AG09319 (cell line): Measurements from ENCODE around the gene LPCAT3.

ENCODE experiments used
- DNase-seq: peaks from one replicate; pipeline ENCODE4 v3.0.0-alpha.2; 2010; ENCODE audit warnings: low read depth; ENCODE audit errors: extremely low read depth
- TF ChIP-seq, protein P1 (sequence below): IDR thresholded peaks from 2 replicates; pipeline ENCODE4 v1.5.1; 2011; ENCODE audit warnings: low read depth, mild to moderate bottlenecking, inconsistent platforms, low read length, moderate library complexity

LPCAT3 gene

DNA sequence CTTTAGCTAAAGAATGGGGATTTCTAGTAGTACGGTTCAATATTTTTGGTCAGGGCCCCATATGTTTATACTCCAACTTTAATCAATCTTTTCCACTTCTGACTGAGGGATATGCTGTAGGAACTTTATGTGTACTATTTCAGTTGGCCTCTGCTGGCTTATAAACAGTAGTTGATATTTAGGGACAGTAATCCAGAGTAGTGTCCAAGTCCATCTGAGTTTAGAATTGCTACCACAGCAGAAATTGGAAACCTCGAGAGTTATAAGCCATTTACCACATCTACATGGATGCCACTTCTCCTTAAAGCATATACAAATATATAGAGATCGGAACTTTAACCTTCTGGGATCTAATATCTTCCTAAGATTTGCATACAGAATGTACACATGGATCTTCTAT lies 11.6 kb downstream of the LPCAT3 start:
- TF ChIP-seq, protein P1, sequence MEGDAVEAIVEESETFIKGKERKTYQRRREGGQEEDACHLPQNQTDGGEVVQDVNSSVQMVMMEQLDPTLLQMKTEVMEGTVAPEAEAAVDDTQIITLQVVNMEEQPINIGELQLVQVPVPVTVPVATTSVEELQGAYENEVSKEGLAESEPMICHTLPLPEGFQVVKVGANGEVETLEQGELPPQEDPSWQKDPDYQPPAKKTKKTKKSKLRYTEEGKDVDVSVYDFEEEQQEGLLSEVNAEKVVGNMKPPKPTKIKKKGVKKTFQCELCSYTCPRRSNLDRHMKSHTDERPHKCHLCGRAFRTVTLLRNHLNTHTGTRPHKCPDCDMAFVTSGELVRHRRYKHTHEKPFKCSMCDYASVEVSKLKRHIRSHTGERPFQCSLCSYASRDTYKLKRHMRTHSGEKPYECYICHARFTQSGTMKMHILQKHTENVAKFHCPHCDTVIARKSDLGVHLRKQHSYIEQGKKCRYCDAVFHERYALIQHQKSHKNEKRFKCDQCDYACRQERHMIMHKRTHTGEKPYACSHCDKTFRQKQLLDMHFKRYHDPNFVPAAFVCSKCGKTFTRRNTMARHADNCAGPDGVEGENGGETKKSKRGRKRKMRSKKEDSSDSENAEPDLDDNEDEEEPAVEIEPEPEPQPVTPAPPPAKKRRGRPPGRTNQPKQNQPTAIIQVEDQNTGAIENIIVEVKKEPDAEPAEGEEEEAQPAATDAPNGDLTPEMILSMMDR, result no peak
- no peak for DNase-seq

DNA sequence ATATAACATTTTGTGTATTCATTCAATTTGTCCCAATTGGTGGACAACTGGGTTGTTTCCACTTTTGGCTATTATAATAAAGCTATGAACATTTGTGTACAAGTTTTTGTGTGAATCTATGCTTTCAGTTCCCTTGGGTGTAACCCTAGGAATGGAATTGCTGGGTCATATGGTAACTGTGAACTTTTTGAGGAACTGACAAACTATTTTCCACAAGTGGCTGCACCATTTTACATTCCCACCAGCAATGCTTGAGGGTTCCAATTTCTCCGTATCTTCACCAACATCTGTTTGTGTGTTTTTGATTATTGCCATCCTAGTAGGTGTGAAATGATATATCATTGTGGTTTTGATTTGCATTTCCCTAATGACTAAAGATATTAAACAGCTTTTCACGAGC lies 13.0 kb downstream of the LPCAT3 start:
- DNase-seq, result no peak
- TF ChIP-seq, protein P1, result no peak

DNA sequence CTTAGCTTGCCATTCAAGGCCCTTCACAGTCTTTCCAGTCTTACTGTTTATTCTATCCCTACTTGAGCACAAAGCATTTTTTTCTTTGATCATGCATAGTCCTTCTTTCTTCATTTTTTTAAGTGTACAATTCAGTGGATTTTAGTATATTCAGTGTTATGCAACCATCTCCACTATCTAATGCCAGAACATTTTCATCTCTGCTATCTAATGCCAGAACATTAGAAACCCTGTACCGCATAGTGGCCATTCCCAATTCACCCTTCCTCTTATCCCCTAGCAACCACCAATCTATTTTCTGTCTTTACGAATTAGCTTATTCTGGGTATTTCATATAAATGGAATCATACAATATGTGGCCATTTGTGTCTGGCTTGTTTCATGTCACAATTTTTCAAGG lies 13.4 kb downstream of the LPCAT3 start:
- no peak for DNase-seq
- TF ChIP-seq, protein P1, result no peak

DNA sequence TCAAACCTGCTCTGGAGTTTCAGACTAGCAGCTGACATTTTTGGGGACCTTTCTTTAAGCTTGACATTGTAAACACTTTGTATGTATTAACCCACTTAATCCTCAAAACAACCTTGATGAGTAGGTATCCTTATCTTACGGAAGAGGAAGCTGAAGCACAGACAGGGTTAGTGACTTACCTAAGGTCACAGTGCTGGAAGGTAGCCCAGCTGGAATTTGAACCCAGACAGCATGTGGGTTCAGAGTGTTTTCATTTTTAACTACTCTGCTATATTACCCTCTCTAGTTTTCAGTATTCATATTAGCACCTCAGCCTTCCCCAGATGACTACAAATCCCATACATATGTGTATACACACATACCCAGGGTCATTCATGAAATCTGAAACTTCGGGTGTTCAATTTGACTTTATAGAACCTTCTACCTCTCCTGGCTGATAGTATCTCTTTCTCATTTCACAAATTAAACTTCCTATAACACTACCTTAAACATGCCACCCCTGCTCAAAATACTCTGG lies 13.9 kb downstream of the LPCAT3 start:
- no peak for DNase-seq

DNA sequence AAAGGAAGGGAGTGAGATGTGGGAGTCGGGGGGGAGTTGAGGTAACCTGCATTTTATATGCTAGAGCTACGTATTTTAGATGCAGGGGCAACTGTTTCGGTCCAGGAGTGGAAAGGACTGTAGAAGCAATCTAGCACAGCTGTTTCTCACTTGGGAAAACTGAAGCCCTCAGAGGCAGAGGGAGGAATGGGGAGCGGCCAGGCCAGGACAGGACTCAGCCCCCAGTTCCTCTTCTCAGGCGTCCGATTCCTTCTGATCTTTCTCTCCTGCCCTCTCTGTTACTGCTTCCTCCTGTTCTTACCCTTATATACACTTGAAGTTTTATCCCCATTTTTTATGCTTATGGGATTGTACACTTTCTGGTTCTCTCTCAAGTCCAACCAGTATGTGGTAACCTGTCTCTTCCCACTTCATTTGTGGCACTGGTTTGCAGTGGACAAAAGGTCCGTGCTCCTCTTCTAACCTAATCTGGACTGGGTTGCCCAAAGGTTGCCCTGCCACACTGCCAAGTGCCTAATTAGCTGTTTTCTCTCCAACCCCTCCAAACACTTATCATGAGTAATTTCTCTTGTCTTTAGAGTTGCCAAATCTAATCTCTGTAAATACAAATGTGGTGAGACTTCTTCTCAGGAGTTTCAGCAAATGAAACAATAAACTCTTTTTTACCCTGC lies 16.2 kb downstream of the LPCAT3 start:
- TF ChIP-seq, protein P1, result no peak
- DNase-seq, result no peak

More for the DNA sequence above, 13.9 kb downstream of the LPCAT3 start:
- TF ChIP-seq, protein P1, result no peak

DNA sequence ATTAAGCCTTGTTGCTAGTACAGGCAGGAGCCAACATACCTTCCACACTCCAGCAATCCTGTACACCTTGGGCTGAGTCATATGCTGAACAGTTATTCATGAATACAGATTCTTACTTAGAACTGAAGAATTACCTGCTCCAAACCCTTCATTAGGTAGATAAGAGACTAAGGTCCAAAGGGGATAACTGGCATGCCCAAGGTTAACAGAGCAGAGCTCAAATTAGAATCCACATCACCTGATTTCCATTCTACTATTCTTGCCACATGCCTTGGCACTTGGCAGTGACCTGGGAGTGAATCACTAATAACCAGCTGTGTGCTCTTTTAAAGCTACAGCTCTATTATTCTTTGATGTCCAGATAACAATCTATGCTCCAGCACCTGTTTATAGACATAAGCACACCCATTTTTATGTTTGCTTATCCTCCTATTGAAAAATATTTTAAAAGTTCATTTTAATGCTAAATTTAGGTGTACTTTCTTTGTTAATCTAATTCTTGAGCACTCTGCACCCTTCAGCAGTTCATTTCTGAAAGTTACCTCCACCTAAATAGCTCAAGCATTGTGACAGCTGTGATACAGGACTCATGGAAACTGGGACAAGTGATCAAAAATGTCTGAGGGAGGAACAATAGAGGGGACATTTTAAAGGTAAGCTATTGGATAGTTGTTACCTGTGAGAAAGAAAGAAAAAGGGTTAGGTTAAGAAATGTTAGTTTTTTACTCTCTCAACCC lies 19.4 kb downstream of the LPCAT3 start:
- TF ChIP-seq, protein P1, result no peak
- DNase-seq, result no peak

DNA sequence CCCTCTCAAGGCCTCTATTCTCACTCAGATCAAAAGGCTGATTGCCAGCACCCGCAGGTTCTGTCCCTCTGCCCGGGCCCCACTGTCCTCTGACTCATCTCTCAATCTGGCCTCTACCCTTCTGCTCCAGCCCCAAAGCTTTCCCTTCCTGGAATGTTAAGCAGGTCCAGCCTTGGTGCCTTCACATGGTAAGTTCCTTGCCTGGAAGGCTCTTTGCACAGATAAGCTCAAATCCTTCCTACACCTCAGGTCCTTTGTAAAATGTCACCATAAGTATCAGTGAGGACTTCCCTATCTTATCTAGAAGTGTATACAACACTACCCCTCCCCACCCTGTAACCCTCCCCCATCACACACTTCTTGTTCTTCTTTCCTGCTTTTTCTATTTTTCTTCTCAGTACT lies 22.2 kb downstream of the LPCAT3 start:
- TF ChIP-seq, protein P1, result no peak
- peak; percentile 19 for DNase-seq
